GM18519 (cell line): ENCODE data around the gene EML4.
"Not testable (repeated sequence)": the region's sequence is repeated elsewhere in the genome, so short reads cannot be mapped to it uniquely, and the experiment has no call there.

Experiments used
- ATAC-seq: cut with Tn5 transposase; IDR thresholded peaks from one replicate; pipeline ENCODE4 v1.9.1; 2021; ENCODE audit warnings: mild to moderate bottlenecking, moderate library complexity; ENCODE audit not compliant: unreplicated experiment, low FRiP score

Gene EML4

DNA sequence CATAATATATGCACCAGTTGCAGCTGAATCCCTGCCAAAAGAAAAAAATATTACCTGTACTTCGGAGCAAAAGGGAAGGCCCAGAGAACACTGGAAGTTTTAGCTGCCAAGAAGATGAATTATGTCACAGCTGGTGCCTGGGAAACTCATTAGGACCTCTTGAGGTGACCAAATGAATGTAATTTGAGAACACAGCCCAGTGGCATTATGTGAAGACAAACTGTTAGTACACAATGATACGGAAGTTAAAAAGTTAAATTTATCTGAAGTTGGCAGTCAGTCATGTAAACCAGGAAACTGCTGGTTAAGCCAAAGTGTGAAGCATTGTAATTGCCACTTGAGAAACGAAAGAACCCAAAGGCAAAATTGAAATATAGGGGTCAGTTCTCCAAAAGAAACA lies 80.7 kb downstream of the EML4 start:
- ATAC-seq, result no peak

DNA sequence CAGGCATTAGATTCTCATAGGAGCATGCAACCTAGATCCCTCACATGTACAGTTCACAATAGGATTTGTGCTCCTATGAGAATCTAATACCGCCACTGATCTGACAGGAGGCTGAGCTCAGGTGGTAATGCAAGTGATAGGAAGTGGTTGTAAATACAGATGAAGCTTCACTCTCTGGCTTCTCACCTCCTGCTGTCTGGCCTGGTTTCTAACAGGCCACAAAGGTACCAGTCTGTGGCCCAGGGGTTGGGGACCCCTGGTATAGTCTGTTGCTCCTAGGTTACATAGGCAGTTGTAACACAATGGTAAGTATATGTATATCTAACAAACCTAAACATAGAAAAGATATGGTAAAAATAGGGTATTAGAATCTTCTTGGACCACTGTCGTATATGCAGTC lies 81.8 kb downstream of the EML4 start:
- ATAC-seq, result no peak

DNA sequence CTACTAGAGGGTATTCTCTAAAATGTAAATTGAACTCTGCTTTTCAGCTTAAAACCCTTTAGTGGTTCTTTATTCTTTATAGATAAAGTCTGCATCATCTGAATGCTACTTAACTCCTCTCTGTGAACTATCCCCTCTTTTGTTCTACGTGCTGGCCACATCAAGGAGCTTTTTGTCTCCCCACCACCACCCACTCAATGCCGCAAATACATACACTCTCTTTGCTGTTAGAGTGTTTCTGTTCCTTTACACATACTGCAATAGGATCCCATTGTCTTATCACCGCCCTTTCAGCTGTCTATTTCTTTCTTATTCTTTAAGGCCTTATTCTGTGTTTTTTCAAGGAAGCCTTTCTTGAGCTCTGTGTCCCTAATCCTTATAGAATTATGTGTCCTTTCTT lies 83.3 kb downstream of the EML4 start:
- no peak for ATAC-seq

DNA sequence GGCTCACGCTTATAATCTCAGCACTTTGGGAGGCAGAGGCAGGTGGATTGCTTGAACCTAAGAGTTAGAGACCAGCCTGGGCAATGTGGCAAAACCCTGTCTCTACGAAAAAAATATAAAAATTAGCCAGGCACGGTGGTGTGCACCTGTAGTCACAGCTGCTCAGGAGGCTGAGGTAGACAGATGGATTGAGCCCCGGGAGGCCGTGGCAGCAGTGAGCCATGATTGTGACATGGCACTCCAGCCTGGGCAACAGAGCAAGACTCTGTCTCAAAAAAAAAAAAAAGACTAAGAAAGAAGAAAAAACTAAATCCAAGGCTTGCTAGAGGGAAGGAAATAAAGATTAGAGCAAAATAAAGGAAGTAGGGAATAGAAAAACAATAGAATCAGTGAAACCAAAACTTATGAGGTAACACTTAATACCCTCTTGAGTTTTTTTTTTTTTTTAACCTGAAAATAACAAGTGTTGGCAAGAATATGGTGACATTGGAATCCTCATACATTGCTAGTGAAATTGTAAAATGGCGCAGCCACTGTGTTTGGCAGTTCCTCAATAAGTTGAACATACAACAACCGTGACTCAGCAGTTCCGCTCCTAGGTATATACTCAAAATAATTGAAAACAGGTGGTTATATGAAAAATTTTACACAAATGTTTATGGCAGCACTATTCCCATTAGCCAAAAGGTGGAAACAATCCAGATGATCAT lies 85.2 kb downstream of the EML4 start:
- ATAC-seq, result no peak

DNA sequence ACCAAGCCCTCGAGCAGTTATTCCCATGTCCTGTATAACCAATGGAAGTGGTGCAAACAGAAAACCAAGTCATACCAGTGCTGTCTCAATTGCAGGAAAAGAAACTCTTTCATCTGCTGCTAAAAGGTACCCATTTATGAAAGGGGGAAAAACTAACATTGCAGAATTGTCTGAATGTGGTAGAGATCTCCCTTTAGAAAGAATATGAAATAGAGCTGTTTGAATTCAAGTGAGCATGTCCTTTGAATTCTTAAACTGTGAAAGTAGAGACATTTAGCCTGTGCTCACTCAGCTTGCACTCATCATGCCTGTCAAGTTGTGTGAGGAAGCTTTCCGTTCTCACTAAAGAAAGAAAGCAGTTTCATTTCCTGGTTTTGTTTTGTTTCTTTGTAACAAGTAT lies 87.4 kb downstream of the EML4 start:
- ATAC-seq, result peak; percentile 89

DNA sequence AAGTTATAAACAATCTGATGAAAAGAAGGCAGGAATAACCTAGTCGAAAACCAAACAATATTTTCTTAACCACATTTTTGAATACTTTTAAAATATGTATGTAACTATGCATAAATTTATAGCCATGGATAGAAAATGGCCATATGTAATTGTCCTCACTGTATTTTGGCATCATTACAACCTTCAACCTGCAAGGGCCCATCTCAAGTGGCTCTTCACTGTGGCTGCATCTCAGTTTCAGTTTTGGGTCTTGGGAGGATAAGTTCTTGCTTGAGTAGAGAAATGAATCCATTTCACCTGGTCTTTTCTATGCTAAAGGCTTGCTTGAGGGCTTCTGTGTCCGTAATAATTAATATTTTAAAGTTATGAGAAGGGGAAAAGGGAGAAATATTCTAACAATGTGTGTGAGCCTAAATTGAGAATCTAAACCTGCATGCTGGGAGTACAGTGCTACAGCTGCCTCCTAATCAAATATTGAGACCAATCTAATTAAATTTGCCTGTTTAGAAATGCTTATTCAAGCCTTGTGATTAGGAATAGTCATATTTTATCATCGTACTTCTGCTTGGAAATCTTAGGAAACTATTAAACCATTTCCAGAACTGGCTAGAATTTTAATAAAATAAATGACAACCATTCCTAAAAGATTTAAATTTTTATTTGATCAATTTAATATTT lies 92.5 kb downstream of the EML4 start:
- no peak for ATAC-seq

DNA sequence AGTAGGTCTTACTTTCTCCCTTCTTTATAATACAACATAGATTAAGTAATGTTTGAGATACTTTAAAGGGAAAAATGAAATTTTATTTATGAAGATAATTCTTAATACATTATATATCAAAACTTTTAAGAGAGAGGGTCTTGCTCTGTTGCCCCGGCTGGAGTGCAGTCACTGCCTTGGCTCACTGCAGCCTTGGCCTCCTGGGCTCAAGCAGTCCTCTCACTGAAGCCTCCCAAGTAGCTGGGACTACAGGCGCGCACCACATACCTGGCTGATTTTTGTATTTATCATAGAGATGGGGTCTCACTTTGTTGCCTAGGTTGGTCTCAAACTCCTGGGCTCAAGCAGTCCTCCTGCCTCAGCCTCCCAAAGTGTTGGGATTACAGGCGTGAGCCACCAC lies 97.1 kb downstream of the EML4 start:
- ATAC-seq, result no peak

DNA sequence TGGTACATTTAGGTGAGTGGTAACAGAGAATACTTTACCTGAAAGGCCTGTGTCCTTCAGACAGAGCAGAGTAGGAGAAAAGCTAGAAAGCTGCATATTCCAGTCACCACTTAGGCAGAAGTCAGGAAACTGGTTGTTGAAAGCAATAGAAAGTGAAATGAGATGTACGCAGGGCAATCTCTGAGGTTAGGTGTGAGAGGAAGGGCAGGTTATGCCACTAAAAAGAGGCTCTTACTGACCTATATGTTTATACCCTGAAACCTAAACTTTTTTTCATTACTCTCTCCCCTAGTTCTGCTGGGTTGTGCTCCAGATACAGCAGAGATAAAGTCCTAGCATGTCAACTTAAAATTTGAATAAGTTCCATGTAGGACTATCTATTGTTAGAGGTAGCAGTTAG lies 98.4 kb downstream of the EML4 start:
- ATAC-seq, result no peak

DNA sequence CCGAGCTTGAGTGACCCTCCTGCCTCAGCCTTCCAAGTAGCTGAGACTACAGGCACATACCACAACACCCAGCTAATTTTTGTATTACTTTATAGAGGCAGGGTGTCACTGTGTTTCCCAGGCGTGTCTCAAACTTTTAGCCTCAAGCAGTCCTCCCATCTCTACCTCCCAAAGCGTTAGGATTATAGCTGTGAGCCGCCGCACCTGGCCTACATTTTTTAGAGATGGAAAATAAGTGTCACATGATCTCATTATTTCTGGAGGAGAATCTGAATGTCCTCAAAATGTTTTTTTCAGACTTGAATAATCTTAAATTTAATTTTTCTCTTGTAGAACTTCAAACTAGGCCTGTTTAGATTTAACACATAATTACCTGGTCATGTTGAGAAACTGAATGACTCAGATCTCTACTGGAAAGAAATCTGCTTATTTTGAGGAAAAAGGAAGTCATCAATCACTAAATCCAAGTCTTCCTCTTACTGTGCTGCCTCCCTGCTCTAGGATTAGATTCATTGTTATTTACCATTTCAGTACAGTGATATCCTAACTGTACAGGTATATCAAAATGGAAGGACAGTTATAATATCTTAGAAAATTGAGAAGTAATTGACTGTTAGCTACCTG lies 99.5 kb downstream of the EML4 start:
- ATAC-seq, result no peak

DNA sequence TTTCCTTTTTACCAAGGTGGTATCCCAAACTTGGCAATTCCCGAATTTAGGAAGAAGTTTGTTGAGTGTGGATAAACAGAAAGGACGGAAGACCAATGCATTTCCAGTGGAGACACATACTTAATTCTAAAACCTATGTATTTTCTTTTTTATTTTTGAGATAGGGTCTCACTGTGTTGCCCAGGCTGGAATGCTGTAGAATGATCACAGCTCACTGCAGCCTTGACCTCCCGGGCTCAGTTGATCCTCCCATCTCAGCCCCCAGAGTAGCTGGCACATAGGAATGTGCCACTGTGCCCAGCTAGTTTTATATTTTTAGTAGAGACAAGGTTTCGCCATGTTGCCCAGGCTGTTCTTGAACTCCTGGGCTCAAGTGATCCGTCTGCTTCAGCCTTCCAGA lies 101.6 kb downstream of the EML4 start:
- no peak for ATAC-seq

DNA sequence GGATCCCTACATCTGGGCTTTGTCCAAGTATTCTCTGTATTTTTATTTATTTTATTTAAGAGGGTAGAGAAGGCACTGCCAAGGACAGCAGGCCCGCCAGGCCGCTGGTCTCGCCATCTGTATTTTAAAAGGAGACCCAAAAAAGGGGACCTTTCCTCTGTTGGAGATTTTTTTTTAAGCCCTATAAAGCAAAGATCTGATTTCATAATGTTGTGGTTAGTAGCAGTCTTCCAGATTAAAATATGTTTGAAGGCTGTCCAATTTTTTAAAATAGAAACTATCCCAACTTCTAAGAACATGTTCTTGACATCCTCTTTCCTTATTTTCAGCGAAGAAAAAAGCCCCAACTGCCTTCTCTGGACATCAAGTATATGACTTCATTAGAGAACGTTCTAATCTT lies 102.1 kb downstream of the EML4 start:
- ATAC-seq, result not testable (repeated sequence)

DNA sequence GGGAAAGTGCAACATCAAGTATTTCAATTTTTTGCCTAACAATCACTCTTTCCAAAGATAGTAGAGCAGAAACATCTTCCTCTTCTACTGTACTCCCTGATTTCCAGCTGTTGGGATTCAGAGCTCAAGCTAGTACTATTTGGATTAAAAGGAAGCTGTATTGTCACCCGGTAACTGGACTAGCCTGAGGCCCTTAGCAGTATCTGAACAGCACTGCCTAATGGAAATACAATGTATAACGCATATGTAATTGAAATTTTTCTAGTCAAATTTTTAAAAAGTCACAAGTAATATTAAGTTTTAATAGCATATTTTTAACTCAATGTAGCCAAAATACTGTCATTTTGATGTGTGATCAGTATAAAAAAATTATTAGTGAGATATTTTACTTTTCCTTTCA lies 105.7 kb downstream of the EML4 start:
- no peak for ATAC-seq

DNA sequence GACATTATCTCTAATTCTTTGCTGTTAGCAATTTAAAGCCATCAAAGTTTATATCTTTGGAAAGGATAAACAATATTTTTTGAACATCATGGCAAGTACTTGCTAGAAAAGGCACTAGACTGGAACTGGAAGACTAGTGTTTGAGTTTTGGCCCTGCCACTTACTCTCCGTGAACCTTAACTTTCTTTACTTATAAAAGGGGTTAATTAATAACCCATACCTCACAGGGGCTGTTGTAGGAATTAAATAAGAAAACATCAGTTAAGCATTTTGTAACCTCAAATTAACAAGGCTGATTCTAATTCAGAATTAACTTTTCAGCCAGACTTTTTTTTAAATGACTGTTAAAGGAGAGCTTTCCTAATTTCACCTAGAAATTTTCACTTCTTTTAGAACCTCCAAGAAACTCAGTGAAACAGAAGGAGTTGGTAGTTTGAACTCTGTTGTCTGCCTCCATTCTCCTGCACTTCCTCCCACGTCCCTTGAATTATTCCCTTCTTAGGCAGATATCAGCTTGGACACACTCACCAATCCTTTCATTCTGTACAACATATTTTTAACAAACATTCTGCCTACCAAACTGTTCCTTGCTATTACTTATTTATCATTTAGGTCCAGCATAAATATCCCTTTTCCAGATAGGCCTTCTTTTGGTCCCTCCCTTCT lies 112.4 kb downstream of the EML4 start:
- no peak for ATAC-seq

DNA sequence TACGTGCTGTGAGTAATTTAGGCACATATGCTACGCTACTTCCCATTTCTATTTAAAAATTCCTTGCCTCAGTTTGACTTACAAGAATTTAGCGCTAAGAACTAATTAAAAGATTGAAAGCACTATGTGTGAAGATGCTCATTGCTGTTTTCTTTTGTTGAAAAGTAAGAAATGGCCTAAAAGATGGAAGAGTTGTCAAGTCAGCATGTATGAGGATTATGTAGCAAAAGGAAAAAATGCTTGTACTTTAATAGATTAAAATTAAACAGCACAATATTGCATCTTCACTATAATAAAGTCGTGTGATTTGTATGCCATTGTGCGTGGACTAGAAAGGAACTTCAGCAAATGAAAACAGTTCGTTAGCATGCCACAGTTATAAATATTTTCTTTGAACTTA lies 114.9 kb downstream of the EML4 start:
- no peak for ATAC-seq

DNA sequence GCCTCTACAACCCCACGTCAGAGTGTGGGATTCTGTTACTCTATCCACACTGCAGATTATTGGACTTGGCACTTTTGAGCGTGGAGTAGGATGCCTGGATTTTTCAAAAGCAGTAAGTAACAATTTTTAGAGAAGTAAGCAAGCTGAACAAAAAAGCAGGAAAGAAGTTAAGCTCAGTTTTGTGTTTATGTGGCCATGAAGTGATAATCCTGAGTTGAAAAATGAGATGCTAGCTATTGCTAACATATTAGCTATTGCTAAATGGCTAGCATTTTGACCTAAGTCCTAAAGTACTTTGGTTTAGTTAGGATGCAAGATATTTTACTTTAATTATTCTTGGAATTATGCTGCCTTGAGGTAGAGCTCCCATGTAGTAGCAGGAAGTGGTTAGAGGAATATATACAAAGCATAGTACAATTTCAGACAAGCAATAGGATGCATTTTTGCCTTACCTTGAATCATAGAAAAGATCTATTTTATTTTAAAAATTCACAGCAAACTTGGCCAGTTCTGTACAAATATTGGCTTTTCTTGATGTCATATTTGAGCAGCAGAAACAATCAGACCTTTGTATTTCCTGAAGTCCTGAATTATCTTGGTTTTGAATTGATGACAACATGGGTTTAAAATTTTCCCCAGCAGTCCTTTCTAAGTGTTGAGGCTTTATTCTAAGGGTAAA lies 117.3 kb downstream of the EML4 start:
- no peak for ATAC-seq

DNA sequence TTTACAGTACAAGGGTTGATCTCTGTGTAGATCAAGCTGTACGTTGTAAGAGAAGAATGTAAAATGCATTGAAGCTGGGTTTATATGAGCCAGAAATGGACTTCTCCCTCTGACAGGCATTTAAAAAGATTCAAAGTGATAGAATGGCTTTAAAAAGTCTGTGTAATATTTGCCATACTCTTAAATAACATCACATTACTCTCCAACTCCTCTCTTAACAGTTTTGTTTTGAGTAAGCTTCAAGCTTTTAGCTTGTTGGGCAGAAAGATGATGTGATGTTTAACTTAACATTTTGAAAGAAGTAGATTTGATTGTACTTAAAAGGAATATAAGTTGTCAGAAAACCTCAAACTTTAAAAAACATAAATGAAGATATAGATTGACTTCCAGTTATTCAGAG lies 119.7 kb downstream of the EML4 start:
- ATAC-seq, result no peak

DNA sequence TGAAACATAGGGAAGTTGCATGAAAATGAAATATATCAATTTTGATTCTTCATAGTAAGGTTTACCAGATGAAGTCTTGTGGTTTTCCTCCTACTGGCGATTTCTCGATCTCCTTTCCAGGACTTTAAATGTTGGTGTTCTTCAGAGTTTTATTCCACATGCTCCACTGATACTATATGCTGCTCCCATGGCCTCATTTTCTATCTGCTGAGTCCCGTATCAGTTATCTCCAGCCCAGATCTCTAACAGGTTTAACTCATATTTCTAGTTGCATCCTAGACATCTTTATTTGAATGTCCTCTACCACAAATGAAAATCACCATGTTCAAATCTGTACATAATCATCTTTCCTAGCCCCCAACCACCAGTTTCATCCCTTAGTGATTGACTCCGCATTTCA lies 120.1 kb downstream of the EML4 start:
- ATAC-seq, result no peak

DNA sequence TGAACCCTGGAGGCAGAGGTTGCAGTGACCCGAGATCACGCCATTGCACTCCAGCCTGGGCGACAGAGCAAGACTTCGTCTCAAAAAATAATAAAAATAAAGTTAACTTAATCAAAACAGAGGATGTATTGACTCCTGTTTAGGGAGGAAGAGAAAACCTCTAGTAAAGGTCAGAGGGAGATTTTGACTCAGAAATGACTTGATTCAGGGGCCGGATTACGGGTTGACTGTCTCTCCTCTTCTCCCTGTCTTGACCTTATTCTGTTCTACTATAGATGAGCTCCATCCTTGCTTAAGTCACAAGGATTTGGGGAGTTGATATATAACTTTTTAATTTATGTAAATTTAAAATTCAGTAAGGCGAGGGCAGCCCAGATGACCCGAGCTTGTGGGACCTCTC lies 120.9 kb downstream of the EML4 start:
- no peak for ATAC-seq

DNA sequence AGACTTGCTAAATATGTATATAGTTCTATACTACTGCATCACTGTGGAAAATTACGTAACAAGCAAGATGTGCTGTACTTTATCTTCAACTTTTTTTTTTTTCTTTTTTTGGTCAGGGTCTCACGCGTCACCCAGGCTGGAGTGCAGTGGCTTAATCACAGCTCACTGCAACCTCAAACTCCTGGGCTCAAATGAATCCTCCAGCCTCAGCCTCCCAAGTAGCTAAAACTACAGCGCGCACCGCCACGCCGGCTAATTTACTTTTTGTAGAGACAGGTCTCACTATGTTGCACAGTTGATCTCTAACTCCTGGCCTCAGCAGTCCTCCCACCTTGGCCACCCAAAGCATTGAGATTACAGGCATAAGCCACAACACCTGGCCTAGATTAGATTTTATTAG lies 123.9 kb downstream of the EML4 start:
- ATAC-seq, result no peak

DNA sequence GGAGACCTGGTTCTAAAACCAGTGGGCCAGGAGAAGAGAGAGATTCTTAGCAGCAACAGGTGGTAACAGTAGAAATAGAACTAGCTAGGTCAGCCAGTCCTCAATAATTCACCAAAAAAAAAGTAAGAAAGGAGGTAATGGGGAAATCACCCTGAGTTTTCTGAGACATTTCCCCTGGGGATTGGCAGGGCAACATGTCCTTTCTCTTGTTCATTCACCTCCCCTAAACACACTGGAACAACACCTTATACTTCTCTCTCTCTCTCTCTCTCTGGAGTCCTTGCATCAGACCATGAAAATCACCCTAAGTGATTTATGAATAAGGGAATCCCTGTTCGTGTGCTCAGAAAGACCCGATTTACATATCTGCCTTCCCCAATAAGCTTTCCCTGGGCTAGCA lies 127.1 kb downstream of the EML4 start:
- ATAC-seq, result peak; percentile 38
